ENCODE measurements around the gene CMTR1.

The CMTR1 gene

GRCh38 chr6:37514321-37514771 lies 81.3 kb downstream of the CMTR1 start:
- peak; percentile 58 for DNase-seq

- no peak for DNase-seq
Observed at GRCh38 chr6:37514837-37515236, 81.8 kb downstream of the CMTR1 start.

GRCh38 chr6:37515712-37516075 lies 82.7 kb downstream of the CMTR1 start:
- DNase-seq: no peak

GRCh38 chr6:37516076-37516919 lies 83.3 kb downstream of the CMTR1 start:
- peak; percentile 91 for DNase-seq

- DNase-seq: no peak
Observed at GRCh38 chr6:37516920-37517405, 83.9 kb downstream of the CMTR1 start.

GRCh38 chr6:37517411-37517812 lies 84.4 kb downstream of the CMTR1 start:
- DNase-seq: peak; percentile 60

- no peak for DNase-seq
Observed at GRCh38 chr6:37518116-37518515, 85.1 kb downstream of the CMTR1 start.

- DNase-seq: no peak
Observed at GRCh38 chr6:37519461-37519860, 86.4 kb downstream of the CMTR1 start.

GRCh38 chr6:37520926-37521325 lies 87.9 kb downstream of the CMTR1 start:
- DNase-seq: no peak

- DNase-seq: no peak
Observed at GRCh38 chr6:37521674-37522073, 88.7 kb downstream of the CMTR1 start.

GRCh38 chr6:37522836-37523235 lies 89.8 kb downstream of the CMTR1 start:
- no peak for DNase-seq

- no peak for DNase-seq
Observed at GRCh38 chr6:37523412-37523811, 90.4 kb downstream of the CMTR1 start.

- no peak for DNase-seq
Observed at GRCh38 chr6:37524025-37524969, 91.3 kb downstream of the CMTR1 start.

- DNase-seq: no peak
Observed at GRCh38 chr6:37524970-37525318, 91.9 kb downstream of the CMTR1 start.

- no peak for DNase-seq
Observed at GRCh38 chr6:37525460-37526357, 92.7 kb downstream of the CMTR1 start.

GRCh38 chr6:37528541-37528940 lies 95.5 kb downstream of the CMTR1 start:
- DNase-seq: no peak

GRCh38 chr6:37530297-37530696 lies 97.3 kb downstream of the CMTR1 start:
- DNase-seq: no peak

- no peak for DNase-seq
Observed at GRCh38 chr6:37531026-37531425, 98.0 kb downstream of the CMTR1 start.
